ENCODE measurements around the gene KRTAP19-3. TPM values are rescaled to one million over a fixed set of nuclear protein-coding genes. Genes with fewer than 3 reads are reported as not detected.

Gene KRTAP19-3
- total RNA-seq, 1 donor from 2014 or later: not detected

- Histone ChIP-seq H3K27me3 (no peaks in the 10 kb centered on the region), H3F3A (ENCODE audit: low read depth) (no peaks in the 10 kb centered on the region), H3K4me1 (no peaks in the 10 kb centered on the region), H3K9ac (no peak overlapping the region), H4K20me1 (ENCODE audit: low read depth) (no peaks in the 10 kb centered on the region), H3K4me3 (no peak overlapping the region), H3K4me2 (no peak overlapping the region), H3K79me2 (ENCODE audit: low read depth) (no peaks in the 10 kb centered on the region), H3K36me3 (no peaks in the 10 kb centered on the region), H3K27ac (no peak overlapping the region), H2AFZ (replicated peaks) (no peak overlapping the region), H3K9me3 (ENCODE audit: low read depth) (no peaks in the 10 kb centered on the region)
- no peaks in the 10 kb centered on the region for H3K4me1 Mint-ChIP-seq
- no peaks in the 10 kb centered on the region for H3K27me3 Mint-ChIP-seq (ENCODE audit: insufficient read depth, low read depth)
- no peak overlapping the region for H3K4me3 Mint-ChIP-seq
- TF ChIP-seq, protein P1, sequence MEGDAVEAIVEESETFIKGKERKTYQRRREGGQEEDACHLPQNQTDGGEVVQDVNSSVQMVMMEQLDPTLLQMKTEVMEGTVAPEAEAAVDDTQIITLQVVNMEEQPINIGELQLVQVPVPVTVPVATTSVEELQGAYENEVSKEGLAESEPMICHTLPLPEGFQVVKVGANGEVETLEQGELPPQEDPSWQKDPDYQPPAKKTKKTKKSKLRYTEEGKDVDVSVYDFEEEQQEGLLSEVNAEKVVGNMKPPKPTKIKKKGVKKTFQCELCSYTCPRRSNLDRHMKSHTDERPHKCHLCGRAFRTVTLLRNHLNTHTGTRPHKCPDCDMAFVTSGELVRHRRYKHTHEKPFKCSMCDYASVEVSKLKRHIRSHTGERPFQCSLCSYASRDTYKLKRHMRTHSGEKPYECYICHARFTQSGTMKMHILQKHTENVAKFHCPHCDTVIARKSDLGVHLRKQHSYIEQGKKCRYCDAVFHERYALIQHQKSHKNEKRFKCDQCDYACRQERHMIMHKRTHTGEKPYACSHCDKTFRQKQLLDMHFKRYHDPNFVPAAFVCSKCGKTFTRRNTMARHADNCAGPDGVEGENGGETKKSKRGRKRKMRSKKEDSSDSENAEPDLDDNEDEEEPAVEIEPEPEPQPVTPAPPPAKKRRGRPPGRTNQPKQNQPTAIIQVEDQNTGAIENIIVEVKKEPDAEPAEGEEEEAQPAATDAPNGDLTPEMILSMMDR (IDR thresholded peaks at IDR 0.05): no peak
- no peak for TF ChIP-seq EZH2 (IDR thresholded peaks at IDR 0.05)
- TF ChIP-seq EZH2phosphoT487 (IDR thresholded peaks at IDR 0.05): no peak
- DNase-seq (ENCODE audit: low spot score): peak; percentile 18
- H3K27ac Mint-ChIP-seq: no peak overlapping the region
- no peaks in the 10 kb centered on the region for H3K9me3 Mint-ChIP-seq
- H3K36me3 Mint-ChIP-seq: no peaks in the 10 kb centered on the region
These were observed 47.6 kb downstream of the KRTAP19-3 start for GRCh38 chr21:30444204-30444603.

DNA sequence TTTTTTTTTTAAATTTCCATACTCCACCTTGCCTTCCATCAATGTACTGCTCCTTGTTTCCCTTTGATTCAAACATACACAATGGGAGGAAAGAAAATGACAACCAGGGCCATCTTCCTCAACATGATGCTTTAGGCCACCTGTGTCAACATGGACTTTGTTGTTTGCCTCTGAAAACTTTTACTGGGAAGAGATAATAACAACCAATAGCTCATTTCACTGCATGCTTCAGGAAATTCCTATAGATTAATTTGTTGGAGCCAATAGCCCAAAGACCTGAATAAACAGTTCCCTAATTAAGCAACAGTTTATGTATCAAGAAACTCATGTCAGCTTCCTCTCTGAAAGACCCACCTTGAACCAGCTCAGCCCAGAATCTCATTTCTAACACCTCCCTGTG is 48.6 kb downstream of the KRTAP19-3 start:
- no peaks in the 10 kb centered on the region for H3K9me3 Mint-ChIP-seq
- DNase-seq (ENCODE audit: low spot score): no peak
- no peaks in the 10 kb centered on the region for H3K4me1 ChIP-seq
- no peak overlapping the region for H3K9ac ChIP-seq
- TF ChIP-seq, protein P1 (IDR thresholded peaks at IDR 0.05): no peak
- TF ChIP-seq EZH2 (IDR thresholded peaks at IDR 0.05) (no peak), EZH2phosphoT487 (IDR thresholded peaks at IDR 0.05) (no peak)
- H3K36me3 Mint-ChIP-seq: no peaks in the 10 kb centered on the region
- no peaks in the 10 kb centered on the region for H4K20me1 ChIP-seq (ENCODE audit: low read depth)
- no peak overlapping the region for H3K4me3 ChIP-seq
- H3K27ac Mint-ChIP-seq: no peak overlapping the region
- H3K4me1 Mint-ChIP-seq: no peaks in the 10 kb centered on the region
- H3K27me3 Mint-ChIP-seq (ENCODE audit: insufficient read depth, low read depth): no peaks in the 10 kb centered on the region
- H3F3A ChIP-seq (ENCODE audit: low read depth): no peaks in the 10 kb centered on the region
- H3K4me2 ChIP-seq: no peak overlapping the region
- H3K9me3 ChIP-seq (ENCODE audit: low read depth): no peaks in the 10 kb centered on the region
- no peak overlapping the region for H3K27ac ChIP-seq
- H3K27me3 ChIP-seq: no peaks in the 10 kb centered on the region
- H3K36me3 ChIP-seq: no peaks in the 10 kb centered on the region
- H2AFZ ChIP-seq (replicated peaks): no peak overlapping the region
- no peaks in the 10 kb centered on the region for H3K79me2 ChIP-seq (ENCODE audit: low read depth)
- no peak overlapping the region for H3K4me3 Mint-ChIP-seq

Small RNA genes lying within 50 kb of the gene (small RNA-seq; reads per million reads assigned to genes)
- gene AP000567.1 (not detected), gene KRTAP19-10P (not detected), gene KRTAP19-11P (not detected), gene KRTAP19-9P (not detected)

Other genes starting within 250 kb of the KRTAP19-3 start
- not detected in 2 replicates for gene KRTAP24-1, start 209.1 kb downstream of the KRTAP19-3 start, total RNA-seq (ENCODE audit: low replicate concordance)
- not detected in 2 replicates for gene KRTAP25-1, start 202.5 kb downstream of the KRTAP19-3 start, total RNA-seq (ENCODE audit: low replicate concordance)
- not detected in 2 replicates for gene KRTAP26-1, start 171.7 kb downstream of the KRTAP19-3 start, total RNA-seq (ENCODE audit: low replicate concordance)
- not detected in 2 replicates for gene KRTAP27-1, start 154.3 kb downstream of the KRTAP19-3 start, total RNA-seq (ENCODE audit: low replicate concordance)
- not detected in 2 replicates for gene KRTAP23-1, start 143.4 kb downstream of the KRTAP19-3 start, total RNA-seq (ENCODE audit: low replicate concordance)
- gene KRTAP13-2, start 119.7 kb downstream of the KRTAP19-3 start, total RNA-seq (ENCODE audit: low replicate concordance): not detected in 2 replicates
- gene KRTAP13-1, start 96.0 kb downstream of the KRTAP19-3 start, total RNA-seq (ENCODE audit: low replicate concordance): not detected in 2 replicates
- not detected in 2 replicates for gene KRTAP13-3, start 66.1 kb downstream of the KRTAP19-3 start, total RNA-seq (ENCODE audit: low replicate concordance)
- gene KRTAP13-4, start 61.8 kb downstream of the KRTAP19-3 start, total RNA-seq (ENCODE audit: low replicate concordance): not detected in 2 replicates
- gene KRTAP15-1, start 51.7 kb downstream of the KRTAP19-3 start, total RNA-seq (ENCODE audit: low replicate concordance): not detected in 2 replicates
- not detected in 2 replicates for gene KRTAP19-1, start 11.6 kb downstream of the KRTAP19-3 start, total RNA-seq (ENCODE audit: low replicate concordance)
- gene KRTAP19-2, start 4.6 kb downstream of the KRTAP19-3 start, total RNA-seq (ENCODE audit: low replicate concordance): not detected in 2 replicates
- gene KRTAP19-4, start 5.2 kb upstream of the KRTAP19-3 start, total RNA-seq (ENCODE audit: low replicate concordance): not detected in 2 replicates
- not detected in 2 replicates for gene KRTAP19-5, start 10.1 kb upstream of the KRTAP19-3 start, total RNA-seq (ENCODE audit: low replicate concordance)
- gene KRTAP19-6, start 49.9 kb upstream of the KRTAP19-3 start, total RNA-seq (ENCODE audit: low replicate concordance): not detected in 2 replicates
- gene KRTAP19-7, start 69.3 kb upstream of the KRTAP19-3 start, total RNA-seq (ENCODE audit: low replicate concordance): not detected in 2 replicates
- not detected in 2 replicates for gene KRTAP22-2, start 98.4 kb upstream of the KRTAP19-3 start, total RNA-seq (ENCODE audit: low replicate concordance)
- gene KRTAP6-3, start 100.4 kb upstream of the KRTAP19-3 start, total RNA-seq (ENCODE audit: low replicate concordance): not detected in 2 replicates
- gene KRTAP6-2, start 106.9 kb upstream of the KRTAP19-3 start, total RNA-seq (ENCODE audit: low replicate concordance): not detected in 2 replicates
- gene KRTAP22-1, start 109.1 kb upstream of the KRTAP19-3 start, total RNA-seq (ENCODE audit: low replicate concordance): not detected in 2 replicates
- not detected in 2 replicates for gene KRTAP6-1, start 121.9 kb upstream of the KRTAP19-3 start, total RNA-seq (ENCODE audit: low replicate concordance)
- not detected in 2 replicates for gene KRTAP20-1, start 124.4 kb upstream of the KRTAP19-3 start, total RNA-seq (ENCODE audit: low replicate concordance)
- gene KRTAP20-4, start 128.6 kb upstream of the KRTAP19-3 start, total RNA-seq (ENCODE audit: low replicate concordance): not detected in 2 replicates
- not detected in 2 replicates for gene KRTAP20-2, start 143.2 kb upstream of the KRTAP19-3 start, total RNA-seq (ENCODE audit: low replicate concordance)
- not detected in 2 replicates for gene KRTAP20-3, start 150.9 kb upstream of the KRTAP19-3 start, total RNA-seq (ENCODE audit: low replicate concordance)
- gene KRTAP21-3, start 226.8 kb upstream of the KRTAP19-3 start, total RNA-seq (ENCODE audit: low replicate concordance): not detected in 2 replicates

All from neural progenitor cell (in vitro differentiated cells).